Measurements from ENCODE around the gene DRAM1. TPM values are rescaled to one million over a fixed set of nuclear protein-coding genes. Genes with fewer than 3 reads are reported as not detected.

Gene DRAM1
- total and polyA plus RNA-seq, 9 of the 15 experiments (the other 6 are each of a cell fraction or from before 2014, with no cell fraction given), result 1.4 to 4.3 (median 2.7) TPM

- no peak for FAIRE-seq
- POLR2A ChIA-PET, result interaction anchor here (1.4 kb wide), 1 partner anchor 12 kb away, joined by 3 read pairs; no protein-coding TSS in a partner anchor
Measured at GRCh38 chr12:101963697-101964096, 86.3 kb downstream of the DRAM1 start.

GRCh38 chr12:101966496-101966895 is 89.1 kb downstream of the DRAM1 start:
- POLR2A ChIA-PET, result interaction anchor here (0.6 kb wide), 1 partner anchor 373 kb away, joined by 3 read pairs; no protein-coding TSS in a partner anchor
- FAIRE-seq, result no peak
- CTCF ChIA-PET (ENCODE audit: low intra/inter-chr PET ratio), result no interaction called here
- H3K79me2 ChIP-seq (ENCODE audit: control insufficient read depth, insufficient read depth, low read length), result no peaks in the 10 kb centered on the region
- H3K4me1 ChIP-seq (replicated peaks in 1 of 2; ENCODE audit: control insufficient read depth in 2 of 2, insufficient read depth in 2 of 2, low read length in 2 of 2), result no peaks in the 10 kb centered on the region
- no peaks in the 10 kb centered on the region for H3K9me3 ChIP-seq (replicated peaks; ENCODE audit: control insufficient read depth, insufficient read depth, low read depth, low read length)
- no peaks in the 10 kb centered on the region for H3K36me3 ChIP-seq (ENCODE audit: control insufficient read depth, insufficient read depth, low read length)
- H2AFZ ChIP-seq (ENCODE audit: low read depth, low read length), result no peak overlapping the region
- no peaks in the 10 kb centered on the region for H4K20me1 ChIP-seq (replicated peaks; ENCODE audit: control insufficient read depth, insufficient read depth, low read length)
- H3K9ac ChIP-seq (ENCODE audit: insufficient read depth in 1 of 2, low read depth in 2 of 2, low read length in 2 of 2), result no peak overlapping the region
- in situ Hi-C loops (cut with MboI), result no loop called here
- no peaks in the 10 kb centered on the region for H3K27me3 ChIP-seq (ENCODE audit: control insufficient read depth in 2 of 2, insufficient read depth in 2 of 2, low read length in 2 of 2)
- BruUV-seq (replicated peaks), result no TSS peak
- no peak overlapping the region for H3K27ac ChIP-seq (ENCODE audit: extremely low read depth, low read depth, low read length)
- no peak for ATAC-seq
- DNase-seq (ENCODE audit: extremely low read depth in 1 of 4, low spot score in 3 of 4), result no peak
- 0% methylated on average over 1 of the region's 1 CpG for WGBS (ENCODE audit: insufficient coverage, low coverage, missing lambda C conversion rate)
- H3K4me2 ChIP-seq (ENCODE audit: insufficient read depth, low read length), result no peak overlapping the region
- H3K9me1 ChIP-seq (ENCODE audit: control insufficient read depth, insufficient read depth, low read length), result no peaks in the 10 kb centered on the region
- intact Hi-C loops (cut with micrococcal nuclease), result no loop called here
- H3K4me3 ChIP-seq, result no peak overlapping the region
- TF ChIP-seq ZNF23 (CRISPR knock-in tag; IDR thresholded peaks at IDR 0.05) (no peak), MEF2D (tag; conservative IDR thresholded peaks at IDR 0.05; ENCODE audit: low read depth) (no peak), ZNF717 (CRISPR knock-in tag; IDR thresholded peaks at IDR 0.05) (no peak), SMARCA4 (IDR thresholded peaks at IDR 0.05) (no peak), SMAD3 (CRISPR knock-in tag; conservative IDR thresholded peaks at IDR 0.05) (no peak), FIP1L1 (IDR thresholded peaks at IDR 0.05; ENCODE audit: low read depth, low read length, poor library complexity, severe bottlenecking) (no peak), KLF16 (IDR thresholded peaks at IDR 0.05) (no peak), JUND (IDR thresholded peaks at IDR 0.05; ENCODE audit: borderline replicate concordance, low read depth, low read length) (no peak), JUND (tag; IDR thresholded peaks at IDR 0.05; ENCODE audit: borderline replicate concordance, low read depth, low read length) (no peak), STAT5A (IDR thresholded peaks at IDR 0.05; ENCODE audit: borderline replicate concordance, low read length) (no peak), ZBTB1 (CRISPR knock-in tag; IDR thresholded peaks at IDR 0.05; ENCODE audit: borderline replicate concordance, low read depth) (no peak), SETDB1 (IDR thresholded peaks at IDR 0.05; ENCODE audit: low read length) (no peak), ZNF551 (CRISPR knock-in tag; IDR thresholded peaks at IDR 0.05) (no peak), THAP12 (CRISPR knock-in tag; IDR thresholded peaks at IDR 0.05) (no peak)

More at GRCh38 chr12:101963697-101964096, 86.3 kb downstream of the DRAM1 start:
- BruUV-seq (replicated peaks), result no TSS peak
- no peak overlapping the region for H3K4me3 ChIP-seq
- TF ChIP-seq TAF1 (IDR thresholded peaks at IDR 0.05; ENCODE audit: control insufficient read depth, extremely low read depth, insufficient read depth, low read length, severe bottlenecking) (no peak), ZFPM2 (CRISPR knock-in tag; IDR thresholded peaks at IDR 0.05) (no peak), ZNF212 (CRISPR knock-in tag; IDR thresholded peaks at IDR 0.05) (no peak), ETV6 (IDR thresholded peaks at IDR 0.05; ENCODE audit: borderline replicate concordance in 1 of 2, low read depth in 2 of 2, low read length in 1 of 2) (no peak), ETV6 (CRISPR knock-in tag; IDR thresholded peaks at IDR 0.05; ENCODE audit: borderline replicate concordance) (no peak), COPS2 (conservative IDR thresholded peaks at IDR 0.05) (no peak), ARID1B (IDR thresholded peaks at IDR 0.05) (no peak), ZBTB1 (CRISPR knock-in tag; IDR thresholded peaks at IDR 0.05; ENCODE audit: borderline replicate concordance, low read depth) (no peak)
- CTCF ChIA-PET (ENCODE audit: low intra/inter-chr PET ratio), result no interaction called here
- DNase-seq (ENCODE audit: extremely low read depth in 1 of 4, low spot score in 3 of 4), result no peak
- peaks cover 0 to 4% of the 10 kb centered on the region in 2 experiments; a peak in 1 of 5 replicates for H3K27me3 ChIP-seq (ENCODE audit: control insufficient read depth in 2 of 2, insufficient read depth in 2 of 2, low read length in 2 of 2)
- H3K79me2 ChIP-seq (ENCODE audit: control insufficient read depth, insufficient read depth, low read length), result no peaks in the 10 kb centered on the region
- ATAC-seq, result no peak
- H3K9me1 ChIP-seq (ENCODE audit: control insufficient read depth, insufficient read depth, low read length), result no peaks in the 10 kb centered on the region
- H3K27ac ChIP-seq (ENCODE audit: extremely low read depth, low read depth, low read length), result no peak overlapping the region
- no peaks in the 10 kb centered on the region for H3K4me1 ChIP-seq (replicated peaks in 1 of 2; ENCODE audit: control insufficient read depth in 2 of 2, insufficient read depth in 2 of 2, low read length in 2 of 2)
- H3K36me3 ChIP-seq (ENCODE audit: control insufficient read depth, insufficient read depth, low read length), result no peaks in the 10 kb centered on the region
- intact Hi-C loops (cut with micrococcal nuclease), result no loop called here
- H3K9me3 ChIP-seq (replicated peaks; ENCODE audit: control insufficient read depth, insufficient read depth, low read depth, low read length), result no peaks in the 10 kb centered on the region
- in situ Hi-C loops (cut with MboI), result no loop called here
- H4K20me1 ChIP-seq (replicated peaks; ENCODE audit: control insufficient read depth, insufficient read depth, low read length), result no peaks in the 10 kb centered on the region
- no peak overlapping the region for H3K4me2 ChIP-seq (ENCODE audit: insufficient read depth, low read length)
- H2AFZ ChIP-seq (ENCODE audit: low read depth, low read length), result no peak overlapping the region
- no peak overlapping the region for H3K9ac ChIP-seq (ENCODE audit: insufficient read depth in 1 of 2, low read depth in 2 of 2, low read length in 2 of 2)
- WGBS (ENCODE audit: insufficient coverage, low coverage, missing lambda C conversion rate), result 0% methylated on average over 1 of the region's 1 CpG

All from K562 (cell line).